Skeletal muscle cell (primary cell): ENCODE measurements around the gene TM6SF1.
"Not testable (repeated sequence)": the region's sequence is repeated elsewhere in the genome, so short reads cannot be mapped to it uniquely, and the experiment has no call there.

Experiments
- DNase-seq: peaks from one replicate; pipeline ENCODE4 v3.0.0-alpha.2; 2010; ENCODE audit warnings: low read depth
- H3K4me3 ChIP-seq: 2 replicates; pipeline ENCODE4 v1.5.1; 2011; ENCODE audit warnings: low read depth, mild to moderate bottlenecking, control low read depth, low read length, moderate library complexity

The TM6SF1 gene

DNA sequence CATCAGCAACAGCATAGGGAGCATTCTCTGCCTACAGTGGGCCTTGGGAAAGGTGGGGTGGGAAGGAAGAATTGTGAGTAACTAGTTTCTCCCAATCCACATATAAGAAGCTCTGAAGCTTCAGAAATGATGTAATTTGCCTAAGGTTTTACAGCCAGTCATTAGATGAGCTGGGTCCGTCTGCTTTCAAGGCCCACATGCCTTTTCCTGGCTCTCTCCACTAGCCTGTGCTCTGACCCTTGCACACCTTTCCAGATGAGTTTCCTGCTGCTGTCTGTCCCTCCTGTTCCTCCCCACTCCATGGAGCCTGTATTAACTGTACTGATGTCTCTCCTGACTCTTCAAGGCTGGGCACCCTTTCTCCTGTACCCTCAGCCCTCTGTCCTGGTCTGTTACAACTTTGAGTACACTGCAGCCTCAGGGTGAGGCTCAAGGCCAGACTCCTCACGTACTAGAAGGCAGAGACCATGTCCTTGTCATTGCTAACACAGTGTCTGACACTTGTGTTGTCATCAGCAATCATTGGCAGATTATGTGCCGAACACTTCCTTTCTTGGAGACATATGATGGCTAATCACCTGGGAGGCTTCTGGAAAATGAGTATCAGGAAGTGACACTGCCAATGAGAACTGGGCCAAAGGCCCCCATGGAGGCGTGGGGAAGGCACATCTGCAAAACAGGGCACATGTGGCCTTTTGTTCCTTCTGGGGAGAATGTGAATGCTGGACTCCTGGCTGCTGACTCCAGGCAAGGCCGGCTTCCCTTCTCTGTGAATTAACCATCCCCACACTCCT, 6.6 kb downstream of the TM6SF1 start:
- no peak for DNase-seq
- H3K4me3 ChIP-seq = no peak overlapping the region

DNA sequence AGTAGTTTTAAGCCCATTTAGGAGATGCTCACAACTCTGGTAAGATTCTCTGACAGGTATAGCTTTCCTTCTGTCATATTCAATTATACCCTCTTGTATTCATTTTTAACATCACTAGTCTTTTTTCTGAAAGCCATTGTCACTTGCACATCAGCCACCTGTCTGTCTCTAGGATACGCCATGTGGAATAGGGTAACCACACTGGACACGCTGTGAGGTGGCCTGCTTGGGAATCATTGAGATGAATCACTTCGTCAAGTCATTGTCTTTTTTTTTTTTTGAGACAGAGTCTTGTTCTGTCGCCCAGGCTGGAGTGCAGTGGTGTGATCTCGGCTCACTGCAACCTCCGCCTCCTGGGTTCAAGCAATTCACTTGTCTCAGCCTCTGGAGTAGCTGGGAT, 7.4 kb downstream of the TM6SF1 start:
- DNase-seq = no peak
- H3K4me3 ChIP-seq = no peak overlapping the region

DNA sequence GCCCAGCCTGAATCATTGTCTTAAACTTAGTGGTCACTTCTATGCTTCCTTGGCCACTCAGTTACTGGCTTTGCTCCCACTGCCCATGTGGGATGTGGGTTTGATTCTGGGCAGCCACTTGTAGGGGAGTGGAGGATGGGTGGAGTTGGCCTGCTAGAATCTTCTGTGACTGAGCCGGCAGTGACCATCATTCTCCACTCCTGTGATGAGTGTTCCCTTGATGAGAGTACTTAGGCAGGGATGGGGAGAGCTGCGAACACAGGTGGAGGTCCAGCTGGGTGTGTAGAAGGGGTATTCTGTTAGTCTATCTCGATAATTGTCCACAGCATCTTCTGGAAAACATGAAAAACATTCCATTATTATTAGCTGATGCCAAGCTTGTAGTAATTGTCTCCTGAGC, 8.0 kb downstream of the TM6SF1 start:
- no peak for DNase-seq
- H3K4me3 ChIP-seq = no peak overlapping the region

DNA sequence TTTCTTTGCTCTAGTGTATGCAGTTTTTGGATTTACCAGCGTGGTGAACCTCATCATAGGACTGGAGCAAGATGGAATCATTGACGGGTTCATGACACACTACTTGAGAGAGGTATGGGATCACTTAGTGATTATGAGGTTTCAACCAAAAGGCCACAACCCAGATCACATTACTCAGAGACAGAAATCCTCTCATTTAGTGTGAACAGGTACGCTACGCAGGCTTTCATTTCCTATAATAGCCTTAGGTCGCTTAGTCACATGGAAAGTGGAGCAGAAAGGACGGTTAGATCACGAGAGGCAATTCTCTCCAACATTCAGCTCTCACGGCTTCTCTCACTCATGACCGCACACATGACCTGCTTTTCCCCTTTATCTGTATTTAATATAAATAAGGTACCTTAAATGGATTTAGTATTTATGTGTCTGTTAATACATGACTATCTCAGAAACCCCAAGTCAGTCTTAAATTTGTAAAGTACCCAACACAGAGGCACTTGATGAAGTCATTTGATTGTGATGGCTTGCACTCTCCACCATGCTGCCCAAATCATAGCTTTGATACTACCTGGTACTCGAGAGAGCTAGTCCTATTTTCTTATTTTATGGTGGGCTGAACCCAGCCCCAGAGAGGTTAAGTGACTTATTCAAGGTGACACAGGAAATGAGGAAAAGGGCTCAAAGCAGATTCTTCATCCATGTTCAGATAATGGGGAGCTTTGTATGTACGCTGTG, 8.6 kb downstream of the TM6SF1 start:
- no peak overlapping the region for H3K4me3 ChIP-seq
- no peak for DNase-seq

DNA sequence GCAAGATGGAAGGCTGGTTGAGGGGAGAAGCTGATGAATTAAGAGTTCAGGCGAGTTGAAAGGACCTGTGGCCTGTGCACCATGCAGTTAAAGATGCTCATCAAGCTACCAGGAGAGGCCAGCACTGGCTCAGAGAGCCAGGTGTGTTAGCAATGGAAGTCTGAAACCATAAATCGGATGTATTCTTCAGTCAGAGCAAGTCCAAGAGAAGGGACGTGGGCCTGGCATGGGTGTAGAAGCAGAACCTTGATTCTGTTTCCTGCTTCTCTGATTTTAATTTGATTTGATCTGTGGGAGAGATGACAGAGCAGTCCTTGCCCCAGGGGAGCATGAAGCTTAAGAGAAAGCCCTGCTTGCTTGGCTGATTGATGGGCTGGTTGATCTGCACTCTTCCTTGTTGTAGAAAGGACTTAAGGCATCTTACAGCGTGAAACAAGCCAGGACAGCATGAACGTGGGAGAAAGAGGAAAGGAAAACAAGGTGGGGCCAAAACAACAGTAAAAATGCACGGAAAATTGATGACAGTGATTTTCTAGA, 10.9 kb downstream of the TM6SF1 start:
- DNase-seq = no peak
- no peak overlapping the region for H3K4me3 ChIP-seq

DNA sequence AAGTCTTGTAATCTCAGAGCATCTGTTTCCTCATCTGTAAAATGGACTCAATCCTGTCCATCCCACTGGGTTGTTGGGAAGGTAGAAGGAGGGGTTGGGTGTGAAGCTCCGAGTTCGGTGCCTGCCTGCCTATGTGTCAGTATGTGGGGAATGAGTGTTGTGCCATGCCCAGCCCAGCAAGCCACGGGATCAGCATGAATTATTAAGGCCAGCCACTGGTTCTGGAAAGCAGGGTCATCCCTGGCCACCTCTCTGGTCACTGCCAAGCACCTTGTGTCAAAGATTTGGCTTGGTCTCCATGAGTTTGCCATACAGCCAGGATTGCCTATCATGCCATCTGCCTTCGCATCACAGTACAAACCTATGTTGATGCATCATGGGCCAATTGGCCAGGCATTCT, 11.5 kb downstream of the TM6SF1 start:
- no peak overlapping the region for H3K4me3 ChIP-seq
- no peak for DNase-seq

DNA sequence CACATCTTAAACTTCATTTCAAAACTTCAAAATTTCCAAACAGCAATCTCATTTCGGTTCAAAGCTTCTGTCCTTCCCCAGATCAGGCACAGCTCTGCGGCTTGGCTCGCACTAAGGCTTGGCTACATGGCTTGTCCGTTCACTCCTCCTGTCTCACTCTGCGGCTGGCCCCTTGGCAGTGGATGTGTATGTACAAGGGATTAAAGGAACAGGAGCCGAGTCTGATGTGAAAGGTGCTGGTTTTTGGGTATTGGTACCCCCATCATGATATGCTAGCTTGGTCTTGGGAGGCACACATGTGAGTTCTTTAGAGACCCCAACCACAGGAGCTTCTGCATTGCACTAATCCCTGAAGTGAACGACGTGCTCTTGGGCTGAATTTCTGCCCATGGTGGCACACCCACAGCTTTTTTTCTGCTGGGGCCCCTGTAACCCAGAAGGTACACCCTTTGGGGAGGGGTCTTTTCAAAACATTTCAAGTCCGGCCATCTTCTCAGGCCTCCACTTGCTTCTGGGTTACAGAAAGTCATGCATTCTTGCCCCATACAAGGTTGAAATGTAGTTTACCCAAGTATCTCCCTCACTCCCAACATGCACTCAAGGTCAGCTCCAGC, 12.6 kb downstream of the TM6SF1 start:
- DNase-seq = no peak

DNA sequence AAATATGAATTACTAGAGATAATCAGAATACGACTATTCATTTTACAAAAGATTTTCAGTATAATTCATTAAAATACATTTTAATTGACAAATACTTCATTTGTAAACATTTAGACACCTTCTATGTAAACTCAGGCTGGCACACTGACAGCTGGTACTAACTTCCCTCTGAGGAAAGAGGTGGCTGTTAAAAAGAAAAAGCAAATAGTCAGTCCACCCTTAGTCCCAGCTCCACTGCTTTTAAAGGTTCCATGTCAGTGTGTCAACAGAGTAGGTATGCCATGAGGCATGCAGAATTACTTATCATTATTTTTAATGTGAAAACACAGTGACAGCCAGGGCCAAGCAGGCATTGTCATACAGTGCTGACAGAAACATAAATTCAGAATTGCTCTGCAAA, 16.1 kb downstream of the TM6SF1 start:
- H3K4me3 ChIP-seq = no peak overlapping the region
- no peak for DNase-seq

More for the DNA sequence above, 12.6 kb downstream of the TM6SF1 start:
- no peak overlapping the region for H3K4me3 ChIP-seq

DNA sequence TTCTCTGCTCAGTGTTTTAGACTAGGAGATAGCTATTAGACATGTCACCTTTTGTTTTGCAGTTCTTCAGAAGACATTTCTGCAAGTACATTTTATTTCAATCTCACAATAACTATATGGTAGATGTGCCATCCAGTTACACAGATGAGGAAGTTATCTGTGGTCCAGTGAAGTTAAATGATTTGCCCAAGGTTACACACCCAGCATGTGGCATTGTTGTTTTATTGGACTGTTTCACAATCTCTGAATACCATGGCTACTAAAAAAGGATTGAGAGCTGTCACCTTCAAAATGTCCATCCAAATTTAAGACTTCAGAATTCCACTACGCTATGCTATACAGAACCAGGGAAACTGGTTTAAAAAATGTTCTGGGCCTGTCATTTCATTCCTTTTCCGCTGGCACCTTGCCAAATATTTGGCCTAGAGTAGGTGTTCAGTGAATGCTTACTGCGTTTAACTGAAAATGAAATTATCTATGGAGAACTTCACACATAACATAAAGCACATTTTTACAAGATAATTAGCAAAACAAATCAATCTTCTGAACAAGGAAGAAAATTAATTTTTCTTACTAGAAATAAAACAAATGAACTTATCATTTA, 20.2 kb downstream of the TM6SF1 start:
- no peak overlapping the region for H3K4me3 ChIP-seq
- DNase-seq = no peak

DNA sequence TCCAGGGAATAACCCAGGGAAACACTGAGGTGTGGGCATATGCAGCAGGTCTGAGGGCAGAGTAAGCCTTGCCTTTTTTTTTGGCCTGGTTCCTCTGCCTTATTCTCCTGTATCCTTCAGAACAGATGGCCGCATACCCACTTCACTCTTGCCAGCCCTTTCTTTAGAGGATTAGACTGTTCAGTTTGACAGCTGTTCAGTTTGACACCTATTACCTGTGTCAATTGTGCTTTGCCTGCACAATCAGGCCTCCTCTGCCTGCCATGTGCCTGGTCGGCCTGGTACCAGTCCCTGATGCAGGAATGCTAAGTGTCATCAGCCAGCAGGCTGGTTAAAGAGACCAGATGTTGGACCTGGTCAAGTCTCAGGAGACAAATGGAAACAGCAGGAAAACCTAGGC, 22.3 kb downstream of the TM6SF1 start:
- no peak for DNase-seq
- no peak overlapping the region for H3K4me3 ChIP-seq

DNA sequence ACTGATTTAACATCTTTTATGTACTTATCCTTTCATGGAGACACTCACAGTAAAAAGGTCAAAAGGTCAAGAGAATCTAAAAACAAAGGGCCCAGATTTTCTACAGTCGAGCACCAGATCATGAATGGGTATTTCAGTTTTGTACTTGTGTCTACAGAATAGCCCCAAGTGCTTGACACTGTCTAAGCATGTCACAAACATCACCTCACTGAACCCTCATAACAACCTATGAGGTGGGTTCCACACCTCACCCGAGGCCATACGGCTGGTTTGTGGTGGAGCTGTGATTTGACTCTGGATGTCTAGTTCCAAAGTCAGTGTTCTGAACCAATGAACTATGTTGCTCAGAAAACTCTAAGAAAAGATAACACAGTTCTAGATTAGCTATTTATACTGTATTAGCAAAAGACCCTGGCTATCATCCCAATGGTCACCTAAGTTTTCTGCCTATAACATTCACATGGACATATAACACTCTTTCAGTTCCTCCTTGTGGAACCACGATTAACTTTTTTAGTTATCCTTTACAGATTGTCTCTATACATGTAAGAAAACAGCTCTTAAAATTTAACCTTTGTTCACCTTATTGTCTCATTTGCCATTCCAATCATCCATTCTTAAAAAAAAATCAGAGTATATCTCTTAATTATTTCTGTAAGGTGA, 25.5 kb downstream of the TM6SF1 start:
- DNase-seq = no peak
- no peak overlapping the region for H3K4me3 ChIP-seq

DNA sequence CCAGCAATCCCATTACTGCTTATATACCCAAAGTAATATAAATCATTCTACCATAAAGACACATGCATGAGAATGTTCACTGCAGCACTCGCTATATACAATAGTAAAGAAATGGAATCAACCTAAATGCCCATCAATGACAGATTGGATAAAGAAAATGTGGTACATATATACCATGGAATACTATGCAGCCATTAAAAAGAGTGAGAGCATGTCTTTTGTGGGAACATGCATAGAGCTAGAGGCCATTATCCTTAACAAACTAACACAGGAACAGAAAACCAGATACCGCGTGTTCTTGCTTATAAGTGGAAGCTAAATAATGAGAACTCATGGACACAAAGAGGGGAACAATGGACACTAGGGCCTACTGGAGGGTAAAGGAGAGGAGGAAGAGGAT, 34.7 kb downstream of the TM6SF1 start:
- not testable (repeated sequence) for H3K4me3 ChIP-seq, DNase-seq

DNA sequence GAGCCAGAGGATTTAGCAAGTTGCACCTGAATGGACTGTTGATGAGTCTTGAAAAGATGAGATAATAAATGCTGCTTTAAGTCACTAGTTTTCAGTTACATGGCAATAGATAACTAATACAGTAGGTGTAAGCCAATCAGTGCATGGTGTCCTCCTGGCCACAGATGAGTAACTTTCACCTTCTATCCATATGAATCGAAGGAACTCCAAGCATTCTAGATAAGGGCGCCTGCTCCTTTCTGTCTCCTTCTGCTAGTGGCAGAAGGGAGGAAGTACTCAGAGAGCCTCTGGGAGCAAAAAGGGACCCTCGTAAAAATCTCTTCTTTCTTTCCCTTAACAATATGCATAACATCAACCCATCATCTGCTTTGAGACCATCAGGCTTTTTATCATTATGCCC, 37.3 kb downstream of the TM6SF1 start:
- no peak for DNase-seq
- no peak overlapping the region for H3K4me3 ChIP-seq

DNA sequence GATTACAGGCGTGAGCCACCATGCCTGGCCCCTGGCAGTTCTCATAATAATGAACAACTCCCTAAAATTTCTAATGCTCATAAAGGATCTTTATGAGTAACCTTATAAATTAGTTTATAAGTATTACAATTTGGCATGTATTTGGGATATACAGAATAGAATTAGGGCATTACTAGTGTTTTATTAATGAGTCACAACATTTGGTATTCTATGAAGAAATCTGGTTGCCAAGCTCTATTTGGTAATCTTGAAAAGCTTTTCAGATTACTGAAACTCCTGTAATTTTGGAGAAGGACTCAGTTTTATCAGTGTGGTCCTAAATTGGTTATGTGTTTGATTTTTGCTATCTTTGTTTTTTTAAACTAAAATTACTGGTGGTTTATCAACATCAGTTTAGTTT, 45.8 kb downstream of the TM6SF1 start:
- no peak for DNase-seq

DNA sequence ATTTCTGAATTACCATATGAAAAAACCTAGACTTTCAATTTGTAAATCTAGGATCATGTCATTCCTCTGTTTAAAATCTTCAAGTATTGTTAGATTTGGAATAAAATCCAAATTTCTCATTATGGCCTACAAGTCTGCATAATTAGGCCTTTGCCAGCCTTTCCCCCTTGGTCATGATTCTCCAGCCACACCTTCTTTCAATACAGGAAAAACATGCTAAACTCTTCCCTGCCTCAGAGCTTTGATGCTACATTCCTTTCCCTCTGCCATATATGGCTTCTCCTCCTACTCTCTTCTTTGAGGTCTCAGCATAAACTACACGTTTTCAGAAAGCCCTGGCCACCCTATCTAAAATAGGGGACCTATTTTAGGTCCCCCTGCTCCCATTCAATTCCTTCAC, 48.5 kb downstream of the TM6SF1 start:
- no peak for DNase-seq
- no peak overlapping the region for H3K4me3 ChIP-seq

More for the DNA sequence above, 45.8 kb downstream of the TM6SF1 start:
- H3K4me3 ChIP-seq = no peak overlapping the region

DNA sequence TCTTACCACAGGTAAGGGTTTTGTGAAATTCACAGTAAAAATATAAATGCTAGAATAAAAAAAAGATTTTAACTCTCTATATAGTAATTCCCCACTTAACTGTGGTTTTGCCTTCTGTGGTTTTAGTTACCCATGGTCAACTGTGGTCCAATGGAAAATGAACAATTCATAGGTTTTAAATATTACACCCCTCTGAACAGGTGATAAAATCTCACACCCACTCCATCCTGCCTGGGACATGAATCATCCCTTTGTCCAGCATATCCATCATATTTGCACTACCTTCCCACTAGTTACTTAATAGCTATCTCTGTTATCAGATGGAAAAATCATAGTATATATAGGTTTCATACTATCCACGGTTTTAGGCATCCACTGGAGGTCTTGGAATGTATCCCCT, 50.9 kb downstream of the TM6SF1 start:
- no peak overlapping the region for H3K4me3 ChIP-seq
- DNase-seq = peak; percentile 21

DNA sequence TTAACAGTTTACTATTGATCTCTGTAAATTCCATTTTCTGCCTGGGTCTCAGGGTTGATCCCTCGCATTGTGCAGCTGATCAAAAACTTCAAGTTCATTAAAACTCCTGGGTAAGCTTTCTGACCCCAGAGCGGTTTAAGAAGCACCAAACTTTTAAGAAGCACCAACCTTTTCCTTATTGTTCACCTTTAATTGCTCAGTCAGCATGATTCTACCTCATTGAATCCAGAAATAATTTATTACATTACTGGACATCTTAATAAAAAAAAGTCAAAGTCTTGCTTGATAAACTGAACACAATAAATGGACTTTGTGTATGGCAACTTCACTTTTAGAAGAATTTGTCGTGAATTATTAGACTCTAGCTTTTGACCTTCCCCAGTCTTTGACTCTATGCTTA, 53.3 kb downstream of the TM6SF1 start:
- DNase-seq = no peak

DNA sequence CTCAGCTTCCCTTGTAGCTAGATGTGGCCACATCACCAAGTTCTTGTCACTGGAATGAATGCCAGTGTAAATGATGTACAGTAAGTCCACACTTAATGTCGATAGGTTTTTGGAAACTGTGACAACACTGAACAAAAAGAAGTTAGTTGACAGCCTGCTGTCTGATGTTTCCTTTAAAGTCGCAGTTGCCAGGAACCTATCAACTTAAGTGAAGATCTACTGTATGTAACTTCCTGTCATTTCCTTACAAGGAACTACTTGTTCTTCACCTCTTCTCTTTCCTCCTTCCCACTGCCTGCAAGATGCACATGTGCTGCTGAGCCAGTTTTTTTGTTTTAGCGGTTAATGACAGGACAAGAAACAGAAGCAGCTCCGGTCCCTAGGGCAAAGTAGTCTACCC, 55.6 kb downstream of the TM6SF1 start:
- no peak for DNase-seq
- H3K4me3 ChIP-seq = no peak overlapping the region

More for the DNA sequence above, 53.3 kb downstream of the TM6SF1 start:
- no peak overlapping the region for H3K4me3 ChIP-seq

DNA sequence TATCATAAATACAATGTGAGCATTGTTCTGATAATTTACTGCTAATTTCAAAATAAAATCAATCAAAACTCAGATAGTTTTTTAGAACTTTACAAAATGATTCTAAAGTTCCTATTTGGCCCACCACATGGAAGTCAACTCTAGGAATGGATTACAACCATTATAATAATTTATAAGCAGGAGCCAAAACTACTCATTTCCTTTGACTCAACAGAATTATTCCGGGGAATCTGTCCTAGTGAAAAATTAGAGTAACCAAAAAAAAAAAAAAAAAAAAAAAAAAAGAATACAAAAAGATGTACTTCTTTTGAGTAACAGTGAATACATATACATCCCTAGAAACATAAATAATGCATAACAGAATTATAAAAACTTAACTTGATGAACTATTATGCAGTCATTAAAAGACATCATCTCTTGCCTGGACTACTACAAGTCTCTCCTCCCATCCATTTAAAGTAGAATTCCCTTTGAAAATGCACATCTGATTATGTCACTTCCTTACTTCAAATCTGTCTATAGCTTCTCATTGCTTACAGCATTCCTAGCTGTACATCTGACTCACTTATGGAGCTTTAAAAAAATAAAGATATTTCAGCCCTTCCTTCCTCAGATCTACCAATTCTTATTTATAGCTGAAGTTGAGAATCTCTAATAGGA, 56.8 kb downstream of the TM6SF1 start:
- H3K4me3 ChIP-seq = no peak overlapping the region
- peak; percentile 20 for DNase-seq
